IMR-90 (cell line): ENCODE results near the gene PRODH2.

Experiments used
- CTCF ChIP-seq: conservative IDR thresholded peaks from 2 replicates; pipeline ENCODE4 v1.5.1; 2012; ENCODE audit warnings: mild to moderate bottlenecking, low read depth, low read length, improper control_type of control experiment
- FOS ChIP-seq: fragments of 150-350 bp; IDR thresholded peaks from 2 replicates; pipeline ENCODE4 v1.6.1; 2016; ENCODE audit warnings: low read depth, low read length
- MXI1 ChIP-seq: IDR thresholded peaks from 2 replicates; pipeline ENCODE4 v1.6.1; 2012; ENCODE audit warnings: low read depth, mild to moderate bottlenecking, low read length, moderate library complexity, borderline replicate concordance
- POLR2A ChIP-seq: IDR thresholded peaks from 2 replicates; pipeline ENCODE4 v1.6.1; 2012; ENCODE audit warnings: mild to moderate bottlenecking, low read depth, low read length
- RAD21 ChIP-seq: IDR thresholded peaks from 2 replicates; pipeline ENCODE4 v1.6.1; 2012; ENCODE audit warnings: low read length, improper control_type of control experiment
- RFX5 ChIP-seq: IDR thresholded peaks from 2 replicates; pipeline ENCODE4 v1.8.0; 2012; ENCODE audit warnings: low read depth, mild to moderate bottlenecking, low read length, moderate library complexity
- USF2 ChIP-seq: fragments of 150-350 bp; IDR thresholded peaks from 2 replicates; pipeline ENCODE4 v1.6.1; 2017; ENCODE audit warnings: mild to moderate bottlenecking, antibody characterized with exemption, low read length, low read depth

- TF ChIP-seq CTCF (no peak), FOS (no peak), USF2 (no peak), RAD21 (no peak), MXI1 (no peak), POLR2A (no peak), RFX5 (no peak)
These were observed at the start of gene PRODH2 for GRCh38 chr19:35812220-35813042.
